GM23338 (cell line): ENCODE results near the gene GPBP1L1. TPM values are rescaled to one million over a fixed set of nuclear protein-coding genes. Genes with fewer than 3 reads are reported as not detected.

Experiments used
- ATAC-seq: fragments of 200-7000 bp; cut with Tn5 transposase; 3 replicates; pipeline ENCODE4 v1.9.1; 2020
- DNase-seq: peaks from one replicate; pipeline ENCODE4 v3.0.0-alpha.2; 2015; ENCODE audit warnings: low spot score
- H2AFZ ChIP-seq: fragments of 200-600 bp; sonication (generic); 2 replicates; pipeline ENCODE4 v1.8.0; 2016; ENCODE audit warnings: antibody characterized with exemption, mild to moderate bottlenecking, moderate library complexity
- H3F3A ChIP-seq: fragments of 200-600 bp; sonication (generic); replicated peaks from 2 replicates; pipeline ENCODE4 v1.8.0; 2017; ENCODE audit warnings: antibody characterized with exemption, mixed run types, low read depth
- H3K27ac ChIP-seq: fragments of 200-600 bp; sonication (generic); 2 replicates; pipeline ENCODE4 v1.6.1; 2016; ENCODE audit warnings: low read depth
- H3K27me3 ChIP-seq: fragments of 200-600 bp; sonication (generic); 2 replicates; pipeline ENCODE4 v1.8.0; 2016; ENCODE audit warnings: mild to moderate bottlenecking, mixed run types, moderate library complexity; ENCODE audit not compliant: insufficient read depth
- H3K36me3 ChIP-seq: fragments of 200-600 bp; sonication (generic); 2 replicates; pipeline ENCODE4 v1.8.0; 2016; ENCODE audit warnings: mild to moderate bottlenecking; ENCODE audit not compliant: insufficient read depth
- H3K4me1 ChIP-seq: fragments of 200-600 bp; sonication (generic); 2 replicates; pipeline ENCODE4 v1.8.0; 2016; ENCODE audit warnings: mild to moderate bottlenecking, moderate library complexity; ENCODE audit not compliant: insufficient read depth
- H3K4me2 ChIP-seq: fragments of 200-600 bp; sonication (generic); 2 replicates; pipeline ENCODE4 v1.7.1; 2017; ENCODE audit warnings: mixed run types
- H3K4me3 ChIP-seq: fragments of 200-600 bp; sonication (generic); 2 replicates; pipeline ENCODE4 v1.6.1; 2016; ENCODE audit warnings: mixed run types
- H3K79me2 ChIP-seq: fragments of 200-600 bp; sonication (generic); replicated peaks from 2 replicates; pipeline ENCODE4 v1.8.0; 2017; ENCODE audit warnings: mild to moderate bottlenecking; ENCODE audit not compliant: insufficient read depth
- H3K9me2 ChIP-seq: fragments of 200-600 bp; sonication (generic); 2 replicates; pipeline ENCODE4 v1.8.0; 2017; ENCODE audit not compliant: insufficient read depth
- H4K20me1 ChIP-seq: fragments of 200-600 bp; sonication (generic); replicated peaks from 2 replicates; pipeline ENCODE4 v1.8.0; 2017; ENCODE audit warnings: mild to moderate bottlenecking; ENCODE audit not compliant: insufficient read depth
- H3K27ac Mint-ChIP-seq: 2 replicates; pipeline ENCODE4 v1.8.0; 2020; ENCODE audit warnings: inconsistent platforms, mild to moderate bottlenecking, moderate library complexity, mixed read lengths
- H3K27me3 Mint-ChIP-seq: 3 replicates; pipeline ENCODE4 v1.8.0; 2022; ENCODE audit warnings: low read depth, mild to moderate bottlenecking, moderate library complexity, mixed read lengths, inconsistent platforms; ENCODE audit not compliant: insufficient read depth, poor library complexity
- H3K36me3 Mint-ChIP-seq: 3 replicates; pipeline ENCODE4 v1.8.0; 2021; ENCODE audit warnings: low read depth, mild to moderate bottlenecking, inconsistent platforms, moderate library complexity, mixed read lengths
- H3K4me1 Mint-ChIP-seq: 3 replicates; pipeline ENCODE4 v1.8.0; 2020; ENCODE audit warnings: mild to moderate bottlenecking, inconsistent platforms, mixed read lengths
- H3K4me3 Mint-ChIP-seq: 3 replicates; pipeline ENCODE4 v1.8.0; 2021; ENCODE audit warnings: moderate library complexity, mild to moderate bottlenecking, inconsistent platforms, mixed read lengths
- H3K9me3 Mint-ChIP-seq: 3 replicates; pipeline ENCODE4 v1.8.0; 2020; ENCODE audit warnings: moderate library complexity, mild to moderate bottlenecking, inconsistent platforms, mixed read lengths
- CREB1 ChIP-seq: fragments of 250-450 bp; sonication (Bioruptor Pico); IDR thresholded peaks from 2 replicates; pipeline ENCODE4 v1.5.0; 2020; ENCODE audit warnings: low read depth, mild to moderate bottlenecking, moderate library complexity
- EZH2 ChIP-seq: fragments of 200-600 bp; sonication (generic); IDR thresholded peaks from one replicate; pipeline ENCODE4 v1.8.0; 2017; ENCODE audit warnings: antibody characterized with exemption, mild to moderate bottlenecking, low read depth; ENCODE audit not compliant: unreplicated experiment
- EZH2phosphoT487 ChIP-seq: fragments of 200-600 bp; sonication (generic); IDR thresholded peaks from one replicate; pipeline ENCODE4 v1.8.1; 2018; ENCODE audit warnings: antibody characterized with exemption; ENCODE audit not compliant: unreplicated experiment
- JUNB ChIP-seq: IDR thresholded peaks from one replicate; pipeline ENCODE4 v1.6.1; 2016; ENCODE audit warnings: antibody characterized with exemption; ENCODE audit not compliant: unreplicated experiment
- NANOG ChIP-seq: IDR thresholded peaks from 2 replicates; pipeline ENCODE4 v1.6.1; 2016; ENCODE audit warnings: antibody characterized with exemption, borderline replicate concordance
- POLR2AphosphoS5 ChIP-seq: IDR thresholded peaks from 2 replicates; pipeline ENCODE4 v1.6.1; 2016; ENCODE audit warnings: antibody characterized with exemption, low read depth
- ZNF331 ChIP-seq: fragments of 250-450 bp; sonication (Bioruptor Pico); IDR thresholded peaks from 2 replicates; pipeline ENCODE4 v1.5.0; 2020; ENCODE audit warnings: low read depth, mild to moderate bottlenecking, moderate library complexity
- long read RNA-seq: library from polyadenylated mRNA; unstranded; transcript quantifications from one replicate; pipeline ENCODE4 v2.0.0, GENCODE V29; 2020; ENCODE audit not compliant: unreplicated experiment
- polyA plus RNA-seq: library from polyadenylated mRNA; unstranded; fragments of >200 nt; fragmentation: Nextera tagmentation; extraction: Ambion mirVana; gene quantifications from 2 replicates; pipeline ENCODE4 v1.2.1, GENCODE V29; 2016
- total RNA-seq: library from RNA; depleted of rRNA; stranded (reverse); fragments of >200 nt; shearing (Covaris generic); gene quantifications from 2 replicates; pipeline ENCODE4 v1.2.3, GENCODE V29; 2014; rRNA removed
- TF ChIP-seq, protein P1 (sequence below): fragments of 250-450 bp; sonication (Bioruptor Pico); IDR thresholded peaks from 2 replicates; pipeline ENCODE4 v1.5.0; 2020; ENCODE audit warnings: mild to moderate bottlenecking, moderate library complexity
- TF ChIP-seq, protein P2 (sequence below): IDR thresholded peaks from 2 replicates; pipeline ENCODE4 v1.6.1; 2016; ENCODE audit warnings: antibody characterized with exemption
- TF ChIP-seq, protein P3 (sequence below), 2 experiments: fragments of 200-600 bp in 1 of 2; sonication (generic) in 1 of 2; conservative IDR thresholded peaks; 2 replicates each; pipeline versions ENCODE4 v1.5.1 to v1.6.1; 2016 to 2017; ENCODE audit warnings: antibody characterized with exemption in 2 of 2, low read depth in 2 of 2, mild to moderate bottlenecking in 2 of 2, moderate library complexity in 1 of 2
- TF ChIP-seq, protein P4 (sequence below): IDR thresholded peaks from one replicate; pipeline ENCODE4 v1.6.1; 2018; ENCODE audit warnings: antibody characterized with exemption; ENCODE audit not compliant: unreplicated experiment

Gene GPBP1L1, protein sequence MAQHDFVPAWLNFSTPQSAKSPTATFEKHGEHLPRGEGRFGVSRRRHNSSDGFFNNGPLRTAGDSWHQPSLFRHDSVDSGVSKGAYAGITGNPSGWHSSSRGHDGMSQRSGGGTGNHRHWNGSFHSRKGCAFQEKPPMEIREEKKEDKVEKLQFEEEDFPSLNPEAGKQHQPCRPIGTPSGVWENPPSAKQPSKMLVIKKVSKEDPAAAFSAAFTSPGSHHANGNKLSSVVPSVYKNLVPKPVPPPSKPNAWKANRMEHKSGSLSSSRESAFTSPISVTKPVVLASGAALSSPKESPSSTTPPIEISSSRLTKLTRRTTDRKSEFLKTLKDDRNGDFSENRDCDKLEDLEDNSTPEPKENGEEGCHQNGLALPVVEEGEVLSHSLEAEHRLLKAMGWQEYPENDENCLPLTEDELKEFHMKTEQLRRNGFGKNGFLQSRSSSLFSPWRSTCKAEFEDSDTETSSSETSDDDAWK
- total RNA-seq: 117 and 134 TPM in 2 replicates
- polyA plus RNA-seq: 61.7 and 63.2 TPM in 2 replicates
- long read RNA-seq, partial matches to known transcripts: 1 of 2 reads
- long read RNA-seq, other reads (novel, unspliced or antisense): 0 of 2 reads

DNA sequence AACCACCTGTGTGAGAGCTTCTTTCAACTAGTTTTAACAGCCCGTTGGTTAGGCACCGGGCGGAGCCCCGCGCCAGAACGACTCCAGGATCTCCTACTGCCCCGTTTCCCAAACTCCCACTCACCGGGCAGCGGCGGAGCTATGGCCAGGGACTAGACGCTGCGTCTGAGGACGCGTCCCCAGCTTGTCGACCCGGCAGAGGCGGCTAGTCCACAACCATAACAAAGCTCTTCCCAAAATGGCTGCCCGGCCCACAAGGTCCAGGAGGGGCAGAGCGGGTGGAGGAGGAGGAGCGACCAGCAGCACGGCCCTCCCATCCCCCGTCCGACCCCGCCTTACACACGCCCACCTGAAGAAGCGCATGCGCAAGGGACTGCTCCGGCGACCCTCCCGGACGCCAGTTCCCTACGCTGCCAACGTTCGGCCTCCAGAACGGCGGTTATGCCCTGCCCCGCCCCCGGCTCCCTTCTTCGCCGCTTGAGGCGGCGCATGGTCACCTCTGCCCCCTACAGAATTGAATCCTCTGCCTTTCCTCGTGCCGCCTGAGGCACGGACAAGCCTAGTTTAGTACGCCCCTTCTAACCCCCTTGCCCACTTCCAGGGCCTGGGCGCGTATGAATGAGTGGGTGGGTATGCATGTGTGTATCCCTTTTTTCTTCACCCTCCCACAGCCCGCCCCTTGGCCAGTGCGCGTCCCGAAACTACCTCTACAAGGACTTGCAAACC is at the start of gene GPBP1L1:
TSS of gene GPBP1L1 (minus strand) at position 246 of the 726 bp plus-strand sequence. CDS start 27,446 bp downstream, outside the sequence.
- peak within 1 kb of the TSS; percentile 98 for H3K4me3 Mint-ChIP-seq
- Histone ChIP-seq H3K4me3 (peak within 1 kb of the TSS; percentile 81), H3F3A (no peaks in the 10 kb centered on the region), H3K9me2 (no peaks in the 10 kb centered on the region), H3K79me2 (peaks cover 80% of the 10 kb centered on the region), H3K4me2 (peak within 1 kb of the TSS; percentile 82), H3K4me1 (peaks cover 19% of the 10 kb centered on the region), H2AFZ (peak within 1 kb of the TSS; percentile 84), H3K27ac (peak within 1 kb of the TSS; percentile 95), H3K36me3 (no peaks in the 10 kb centered on the region), H4K20me1 (peaks cover 16% of the 10 kb centered on the region; the same call in 1 of the 2 replicates), H3K27me3 (no peaks in the 10 kb centered on the region)
- H3K27me3 Mint-ChIP-seq: peaks cover 16% of the 10 kb centered on the region
- H3K27ac Mint-ChIP-seq: peak within 1 kb of the TSS; percentile 100
- peaks cover 10% of the 10 kb centered on the region for H3K36me3 Mint-ChIP-seq
- DNase-seq: peak; percentile 97
- ATAC-seq: peak; percentile 76
- peaks cover 29% of the 10 kb centered on the region for H3K4me1 Mint-ChIP-seq
- H3K9me3 Mint-ChIP-seq: no peaks in the 10 kb centered on the region; the same call in 2 of the 3 replicates
- TF ChIP-seq EZH2 (no peak), EZH2phosphoT487 (no peak), POLR2AphosphoS5 (peak; percentile 96), CREB1 (no peak), NANOG (no peak), ZNF331 (CRISPR knock-in tag) (no peak), JUNB (no peak)
- TF ChIP-seq, protein P1, sequence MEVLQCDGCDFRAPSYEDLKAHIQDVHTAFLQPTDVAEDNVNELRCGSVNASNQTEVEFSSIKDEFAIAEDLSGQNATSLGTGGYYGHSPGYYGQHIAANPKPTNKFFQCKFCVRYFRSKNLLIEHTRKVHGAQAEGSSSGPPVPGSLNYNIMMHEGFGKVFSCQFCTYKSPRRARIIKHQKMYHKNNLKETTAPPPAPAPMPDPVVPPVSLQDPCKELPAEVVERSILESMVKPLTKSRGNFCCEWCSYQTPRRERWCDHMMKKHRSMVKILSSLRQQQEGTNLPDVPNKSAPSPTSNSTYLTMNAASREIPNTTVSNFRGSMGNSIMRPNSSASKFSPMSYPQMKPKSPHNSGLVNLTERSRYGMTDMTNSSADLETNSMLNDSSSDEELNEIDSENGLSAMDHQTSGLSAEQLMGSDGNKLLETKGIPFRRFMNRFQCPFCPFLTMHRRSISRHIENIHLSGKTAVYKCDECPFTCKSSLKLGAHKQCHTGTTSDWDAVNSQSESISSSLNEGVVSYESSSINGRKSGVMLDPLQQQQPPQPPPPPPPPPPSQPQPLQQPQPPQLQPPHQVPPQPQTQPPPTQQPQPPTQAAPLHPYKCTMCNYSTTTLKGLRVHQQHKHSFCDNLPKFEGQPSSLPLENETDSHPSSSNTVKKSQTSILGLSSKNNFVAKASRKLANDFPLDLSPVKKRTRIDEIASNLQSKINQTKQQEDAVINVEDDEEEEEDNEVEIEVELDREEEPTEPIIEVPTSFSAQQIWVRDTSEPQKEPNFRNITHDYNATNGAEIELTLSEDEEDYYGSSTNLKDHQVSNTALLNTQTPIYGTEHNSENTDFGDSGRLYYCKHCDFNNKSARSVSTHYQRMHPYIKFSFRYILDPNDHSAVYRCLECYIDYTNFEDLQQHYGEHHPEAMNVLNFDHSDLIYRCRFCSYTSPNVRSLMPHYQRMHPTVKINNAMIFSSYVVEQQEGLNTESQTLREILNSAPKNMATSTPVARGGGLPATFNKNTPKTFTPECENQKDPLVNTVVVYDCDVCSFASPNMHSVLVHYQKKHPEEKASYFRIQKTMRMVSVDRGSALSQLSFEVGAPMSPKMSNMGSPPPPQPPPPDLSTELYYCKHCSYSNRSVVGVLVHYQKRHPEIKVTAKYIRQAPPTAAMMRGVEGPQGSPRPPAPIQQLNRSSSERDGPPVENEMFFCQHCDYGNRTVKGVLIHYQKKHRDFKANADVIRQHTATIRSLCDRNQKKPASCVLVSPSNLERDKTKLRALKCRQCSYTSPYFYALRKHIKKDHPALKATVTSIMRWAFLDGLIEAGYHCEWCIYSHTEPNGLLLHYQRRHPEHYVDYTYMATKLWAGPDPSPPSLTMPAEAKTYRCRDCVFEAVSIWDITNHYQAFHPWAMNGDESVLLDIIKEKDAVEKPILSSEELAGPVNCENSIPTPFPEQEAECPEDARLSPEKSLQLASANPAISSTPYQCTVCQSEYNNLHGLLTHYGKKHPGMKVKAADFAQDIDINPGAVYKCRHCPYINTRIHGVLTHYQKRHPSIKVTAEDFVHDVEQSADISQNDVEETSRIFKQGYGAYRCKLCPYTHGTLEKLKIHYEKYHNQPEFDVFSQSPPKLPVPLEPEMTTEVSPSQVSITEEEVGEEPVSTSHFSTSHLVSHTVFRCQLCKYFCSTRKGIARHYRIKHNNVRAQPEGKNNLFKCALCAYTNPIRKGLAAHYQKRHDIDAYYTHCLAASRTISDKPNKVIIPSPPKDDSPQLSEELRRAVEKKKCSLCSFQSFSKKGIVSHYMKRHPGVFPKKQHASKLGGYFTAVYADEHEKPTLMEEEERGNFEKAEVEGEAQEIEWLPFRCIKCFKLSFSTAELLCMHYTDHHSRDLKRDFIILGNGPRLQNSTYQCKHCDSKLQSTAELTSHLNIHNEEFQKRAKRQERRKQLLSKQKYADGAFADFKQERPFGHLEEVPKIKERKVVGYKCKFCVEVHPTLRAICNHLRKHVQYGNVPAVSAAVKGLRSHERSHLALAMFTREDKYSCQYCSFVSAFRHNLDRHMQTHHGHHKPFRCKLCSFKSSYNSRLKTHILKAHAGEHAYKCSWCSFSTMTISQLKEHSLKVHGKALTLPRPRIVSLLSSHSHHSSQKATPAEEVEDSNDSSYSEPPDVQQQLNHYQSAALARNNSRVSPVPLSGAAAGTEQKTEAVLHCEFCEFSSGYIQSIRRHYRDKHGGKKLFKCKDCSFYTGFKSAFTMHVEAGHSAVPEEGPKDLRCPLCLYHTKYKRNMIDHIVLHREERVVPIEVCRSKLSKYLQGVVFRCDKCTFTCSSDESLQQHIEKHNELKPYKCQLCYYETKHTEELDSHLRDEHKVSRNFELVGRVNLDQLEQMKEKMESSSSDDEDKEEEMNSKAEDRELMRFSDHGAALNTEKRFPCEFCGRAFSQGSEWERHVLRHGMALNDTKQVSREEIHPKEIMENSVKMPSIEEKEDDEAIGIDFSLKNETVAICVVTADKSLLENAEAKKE (CRISPR knock-in tag): no peak
- TF ChIP-seq, protein P2, sequence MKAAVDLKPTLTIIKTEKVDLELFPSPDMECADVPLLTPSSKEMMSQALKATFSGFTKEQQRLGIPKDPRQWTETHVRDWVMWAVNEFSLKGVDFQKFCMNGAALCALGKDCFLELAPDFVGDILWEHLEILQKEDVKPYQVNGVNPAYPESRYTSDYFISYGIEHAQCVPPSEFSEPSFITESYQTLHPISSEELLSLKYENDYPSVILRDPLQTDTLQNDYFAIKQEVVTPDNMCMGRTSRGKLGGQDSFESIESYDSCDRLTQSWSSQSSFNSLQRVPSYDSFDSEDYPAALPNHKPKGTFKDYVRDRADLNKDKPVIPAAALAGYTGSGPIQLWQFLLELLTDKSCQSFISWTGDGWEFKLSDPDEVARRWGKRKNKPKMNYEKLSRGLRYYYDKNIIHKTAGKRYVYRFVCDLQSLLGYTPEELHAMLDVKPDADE: 0 out of 2 replicates have a peak, but pooled peaks have one; percentile 33
- TF ChIP-seq, protein P3, sequence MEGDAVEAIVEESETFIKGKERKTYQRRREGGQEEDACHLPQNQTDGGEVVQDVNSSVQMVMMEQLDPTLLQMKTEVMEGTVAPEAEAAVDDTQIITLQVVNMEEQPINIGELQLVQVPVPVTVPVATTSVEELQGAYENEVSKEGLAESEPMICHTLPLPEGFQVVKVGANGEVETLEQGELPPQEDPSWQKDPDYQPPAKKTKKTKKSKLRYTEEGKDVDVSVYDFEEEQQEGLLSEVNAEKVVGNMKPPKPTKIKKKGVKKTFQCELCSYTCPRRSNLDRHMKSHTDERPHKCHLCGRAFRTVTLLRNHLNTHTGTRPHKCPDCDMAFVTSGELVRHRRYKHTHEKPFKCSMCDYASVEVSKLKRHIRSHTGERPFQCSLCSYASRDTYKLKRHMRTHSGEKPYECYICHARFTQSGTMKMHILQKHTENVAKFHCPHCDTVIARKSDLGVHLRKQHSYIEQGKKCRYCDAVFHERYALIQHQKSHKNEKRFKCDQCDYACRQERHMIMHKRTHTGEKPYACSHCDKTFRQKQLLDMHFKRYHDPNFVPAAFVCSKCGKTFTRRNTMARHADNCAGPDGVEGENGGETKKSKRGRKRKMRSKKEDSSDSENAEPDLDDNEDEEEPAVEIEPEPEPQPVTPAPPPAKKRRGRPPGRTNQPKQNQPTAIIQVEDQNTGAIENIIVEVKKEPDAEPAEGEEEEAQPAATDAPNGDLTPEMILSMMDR (conservative IDR thresholded peaks at IDR 0.05; ENCODE audit: low read depth in 2 of 2): no peak
- TF ChIP-seq, protein P4, sequence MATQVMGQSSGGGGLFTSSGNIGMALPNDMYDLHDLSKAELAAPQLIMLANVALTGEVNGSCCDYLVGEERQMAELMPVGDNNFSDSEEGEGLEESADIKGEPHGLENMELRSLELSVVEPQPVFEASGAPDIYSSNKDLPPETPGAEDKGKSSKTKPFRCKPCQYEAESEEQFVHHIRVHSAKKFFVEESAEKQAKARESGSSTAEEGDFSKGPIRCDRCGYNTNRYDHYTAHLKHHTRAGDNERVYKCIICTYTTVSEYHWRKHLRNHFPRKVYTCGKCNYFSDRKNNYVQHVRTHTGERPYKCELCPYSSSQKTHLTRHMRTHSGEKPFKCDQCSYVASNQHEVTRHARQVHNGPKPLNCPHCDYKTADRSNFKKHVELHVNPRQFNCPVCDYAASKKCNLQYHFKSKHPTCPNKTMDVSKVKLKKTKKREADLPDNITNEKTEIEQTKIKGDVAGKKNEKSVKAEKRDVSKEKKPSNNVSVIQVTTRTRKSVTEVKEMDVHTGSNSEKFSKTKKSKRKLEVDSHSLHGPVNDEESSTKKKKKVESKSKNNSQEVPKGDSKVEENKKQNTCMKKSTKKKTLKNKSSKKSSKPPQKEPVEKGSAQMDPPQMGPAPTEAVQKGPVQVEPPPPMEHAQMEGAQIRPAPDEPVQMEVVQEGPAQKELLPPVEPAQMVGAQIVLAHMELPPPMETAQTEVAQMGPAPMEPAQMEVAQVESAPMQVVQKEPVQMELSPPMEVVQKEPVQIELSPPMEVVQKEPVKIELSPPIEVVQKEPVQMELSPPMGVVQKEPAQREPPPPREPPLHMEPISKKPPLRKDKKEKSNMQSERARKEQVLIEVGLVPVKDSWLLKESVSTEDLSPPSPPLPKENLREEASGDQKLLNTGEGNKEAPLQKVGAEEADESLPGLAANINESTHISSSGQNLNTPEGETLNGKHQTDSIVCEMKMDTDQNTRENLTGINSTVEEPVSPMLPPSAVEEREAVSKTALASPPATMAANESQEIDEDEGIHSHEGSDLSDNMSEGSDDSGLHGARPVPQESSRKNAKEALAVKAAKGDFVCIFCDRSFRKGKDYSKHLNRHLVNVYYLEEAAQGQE: no peak
